NT2/D1 (cell line): ENCODE measurements around the gene TFPI.

Experiments used
- YY1 ChIP-seq: IDR thresholded peaks from 2 replicates; pipeline ENCODE4 v1.6.1; 2011; ENCODE audit not compliant: insufficient read length, insufficient read depth
- ZNF274 ChIP-seq: IDR thresholded peaks from 2 replicates; pipeline ENCODE4 v1.6.1; 2011; ENCODE audit warnings: mild to moderate bottlenecking, low read depth, low read length

- TF ChIP-seq YY1 (no peak), ZNF274 (no peak)
Observed at GRCh38 chr2:187451510-187451909, 102.7 kb downstream of the TFPI start.
